MM.1S (cell line): ENCODE data around the gene ATCAY.

Source experiments
- DNase-seq: peaks from one replicate; pipeline ENCODE4 v3.0.0-alpha.2; 2015
- H2AFZ ChIP-seq: fragments of 300-600 bp; sonication (generic); 2 replicates; pipeline ENCODE4 v1.6.0; 2016; ENCODE audit warnings: antibody characterized with exemption, low read length
- H3F3A ChIP-seq: fragments of 300-600 bp; sonication (generic); 2 replicates; pipeline ENCODE4 v1.6.1; 2016; ENCODE audit warnings: mild to moderate bottlenecking, antibody characterized with exemption, low read length, moderate library complexity, mixed read lengths; ENCODE audit not compliant: insufficient read depth
- H3K27ac ChIP-seq: fragments of 300-600 bp; sonication (generic); 2 replicates; pipeline ENCODE4 v1.5.1; 2016; ENCODE audit warnings: mild to moderate bottlenecking, low read length
- H3K27me3 ChIP-seq: fragments of 300-600 bp; sonication (generic); replicated peaks from 2 replicates; pipeline ENCODE4 v1.6.0; 2016; ENCODE audit warnings: low read length; ENCODE audit not compliant: insufficient read depth
- H3K36me3 ChIP-seq: fragments of 300-600 bp; sonication (generic); replicated peaks from 2 replicates; pipeline ENCODE4 v1.6.1; 2016; ENCODE audit warnings: mild to moderate bottlenecking, low read length, mixed read lengths; ENCODE audit not compliant: insufficient read depth
- H3K4me1 ChIP-seq: fragments of 300-600 bp; sonication (generic); 2 replicates; pipeline ENCODE4 v1.6.1; 2016; ENCODE audit warnings: low read length, mixed read lengths
- H3K4me2 ChIP-seq: fragments of 300-600 bp; sonication (generic); 2 replicates; pipeline ENCODE4 v1.6.0; 2016; ENCODE audit warnings: low read depth, low read length
- H3K4me3 ChIP-seq: fragments of 300-600 bp; sonication (generic); 2 replicates; pipeline ENCODE4 v1.5.1; 2016; ENCODE audit warnings: low read length, mixed read lengths
- H3K79me2 ChIP-seq: fragments of 300-600 bp; sonication (generic); 2 replicates; pipeline ENCODE4 v1.6.1; 2016; ENCODE audit warnings: mixed run types, low read length, mixed read lengths
- H3K9ac ChIP-seq: fragments of 300-600 bp; sonication (generic); 2 replicates; pipeline ENCODE4 v1.6.1; 2016; ENCODE audit warnings: low read length, mixed read lengths
- H3K9me2 ChIP-seq: fragments of 300-600 bp; sonication (generic); replicated peaks from 2 replicates; pipeline ENCODE4 v1.6.1; 2016; ENCODE audit warnings: mild to moderate bottlenecking, low read length, mixed read lengths; ENCODE audit not compliant: insufficient read depth
- H3K9me3 ChIP-seq: fragments of 300-600 bp; sonication (generic); replicated peaks from 2 replicates; pipeline ENCODE4 v1.6.1; 2016; ENCODE audit warnings: mild to moderate bottlenecking, low read length, mixed read lengths; ENCODE audit not compliant: insufficient read depth
- H4K20me1 ChIP-seq: fragments of 300-600 bp; sonication (generic); 2 replicates; pipeline ENCODE4 v1.6.1; 2016; ENCODE audit warnings: mild to moderate bottlenecking, low read length, moderate library complexity, mixed read lengths; ENCODE audit not compliant: insufficient read depth
- EZH2 ChIP-seq: fragments of 300-600 bp; sonication (generic); optimal IDR thresholded peaks from 2 replicates; pipeline ENCODE3; 2017; ENCODE audit warnings: low read depth, mild to moderate bottlenecking, antibody characterized with exemption, low read length, mixed read lengths
- EZH2phosphoT487 ChIP-seq: fragments of 300-600 bp; sonication (generic); IDR thresholded peaks from 2 replicates; pipeline ENCODE4 v1.6.1; 2018; ENCODE audit warnings: antibody characterized with exemption, low read length
- TF ChIP-seq, protein P1 (sequence below): fragments of 300-600 bp; sonication (generic); IDR thresholded peaks from 2 replicates; pipeline ENCODE4 v1.5.1; 2016; ENCODE audit warnings: antibody characterized with exemption, low read length, mixed read lengths

ATCAY gene

DNA sequence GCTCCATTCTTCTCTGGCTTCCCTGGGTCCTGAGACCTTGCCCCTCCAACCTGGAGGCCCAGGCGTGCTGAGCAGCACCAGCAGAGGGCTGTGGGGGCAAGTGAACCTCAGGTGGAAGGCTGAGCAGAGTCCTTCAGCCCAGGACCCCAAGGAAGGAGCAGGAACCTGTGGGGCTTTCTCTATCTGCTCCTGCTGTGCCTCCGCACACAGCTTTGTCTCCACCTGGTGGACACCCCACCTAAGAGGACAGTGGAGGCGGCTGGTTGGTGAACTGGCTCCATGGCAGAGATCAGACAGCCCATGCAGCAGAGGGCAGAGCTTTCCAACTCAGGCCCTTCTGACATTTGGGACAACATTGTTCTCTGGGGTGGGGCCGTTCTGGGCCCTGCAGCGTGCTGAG lies 31.4 kb upstream of the ATCAY start:
- Histone ChIP-seq H4K20me1 (no peaks in the 10 kb centered on the region), H3K9me3 (no peaks in the 10 kb centered on the region), H3K36me3 (no peaks in the 10 kb centered on the region), H2AFZ (no peak overlapping the region), H3K9ac (no peak overlapping the region), H3K4me2 (no peak overlapping the region), H3K27me3 (peaks cover 97% of the 10 kb centered on the region), H3K27ac (no peak overlapping the region), H3K4me3 (no peak overlapping the region), H3F3A (no peaks in the 10 kb centered on the region), H3K9me2 (no peaks in the 10 kb centered on the region), H3K79me2 (no peaks in the 10 kb centered on the region), H3K4me1 (no peaks in the 10 kb centered on the region)
- DNase-seq: peak; percentile 54
- no peak for TF ChIP-seq EZH2phosphoT487
- TF ChIP-seq, protein P1, sequence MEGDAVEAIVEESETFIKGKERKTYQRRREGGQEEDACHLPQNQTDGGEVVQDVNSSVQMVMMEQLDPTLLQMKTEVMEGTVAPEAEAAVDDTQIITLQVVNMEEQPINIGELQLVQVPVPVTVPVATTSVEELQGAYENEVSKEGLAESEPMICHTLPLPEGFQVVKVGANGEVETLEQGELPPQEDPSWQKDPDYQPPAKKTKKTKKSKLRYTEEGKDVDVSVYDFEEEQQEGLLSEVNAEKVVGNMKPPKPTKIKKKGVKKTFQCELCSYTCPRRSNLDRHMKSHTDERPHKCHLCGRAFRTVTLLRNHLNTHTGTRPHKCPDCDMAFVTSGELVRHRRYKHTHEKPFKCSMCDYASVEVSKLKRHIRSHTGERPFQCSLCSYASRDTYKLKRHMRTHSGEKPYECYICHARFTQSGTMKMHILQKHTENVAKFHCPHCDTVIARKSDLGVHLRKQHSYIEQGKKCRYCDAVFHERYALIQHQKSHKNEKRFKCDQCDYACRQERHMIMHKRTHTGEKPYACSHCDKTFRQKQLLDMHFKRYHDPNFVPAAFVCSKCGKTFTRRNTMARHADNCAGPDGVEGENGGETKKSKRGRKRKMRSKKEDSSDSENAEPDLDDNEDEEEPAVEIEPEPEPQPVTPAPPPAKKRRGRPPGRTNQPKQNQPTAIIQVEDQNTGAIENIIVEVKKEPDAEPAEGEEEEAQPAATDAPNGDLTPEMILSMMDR: peak; percentile 80

DNA sequence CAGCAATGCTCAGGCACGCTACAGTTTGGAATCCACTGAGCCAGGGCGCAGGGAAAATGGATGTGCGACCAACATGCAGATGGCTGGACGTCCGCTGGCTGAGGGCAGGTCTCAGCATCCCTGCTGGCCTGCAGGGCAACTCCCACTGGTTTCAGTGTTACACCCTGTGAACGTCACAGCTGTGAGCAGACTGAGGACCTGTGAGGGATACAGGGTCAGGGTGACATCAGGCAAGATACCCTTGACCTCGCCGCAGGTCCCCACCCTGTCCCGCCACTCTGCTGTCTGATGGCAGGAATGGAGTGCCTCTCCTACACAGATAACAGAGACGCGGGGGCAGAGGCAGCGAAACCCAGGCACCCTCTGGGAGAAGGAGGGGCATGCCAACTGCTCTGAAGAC lies 30.7 kb upstream of the ATCAY start:
- no peak for DNase-seq
- Histone ChIP-seq H3K4me3 (no peak overlapping the region), H3K9me3 (no peaks in the 10 kb centered on the region), H3K27ac (no peak overlapping the region), H3K4me1 (no peaks in the 10 kb centered on the region), H3K79me2 (no peaks in the 10 kb centered on the region), H3K9ac (no peak overlapping the region), H4K20me1 (no peaks in the 10 kb centered on the region), H2AFZ (no peak overlapping the region), H3K9me2 (no peaks in the 10 kb centered on the region), H3F3A (no peaks in the 10 kb centered on the region), H3K4me2 (no peak overlapping the region), H3K36me3 (no peaks in the 10 kb centered on the region), H3K27me3 (peaks cover 96% of the 10 kb centered on the region)
- TF ChIP-seq, protein P1: no peak
- no peak for TF ChIP-seq EZH2phosphoT487
- no peak for TF ChIP-seq EZH2

DNA sequence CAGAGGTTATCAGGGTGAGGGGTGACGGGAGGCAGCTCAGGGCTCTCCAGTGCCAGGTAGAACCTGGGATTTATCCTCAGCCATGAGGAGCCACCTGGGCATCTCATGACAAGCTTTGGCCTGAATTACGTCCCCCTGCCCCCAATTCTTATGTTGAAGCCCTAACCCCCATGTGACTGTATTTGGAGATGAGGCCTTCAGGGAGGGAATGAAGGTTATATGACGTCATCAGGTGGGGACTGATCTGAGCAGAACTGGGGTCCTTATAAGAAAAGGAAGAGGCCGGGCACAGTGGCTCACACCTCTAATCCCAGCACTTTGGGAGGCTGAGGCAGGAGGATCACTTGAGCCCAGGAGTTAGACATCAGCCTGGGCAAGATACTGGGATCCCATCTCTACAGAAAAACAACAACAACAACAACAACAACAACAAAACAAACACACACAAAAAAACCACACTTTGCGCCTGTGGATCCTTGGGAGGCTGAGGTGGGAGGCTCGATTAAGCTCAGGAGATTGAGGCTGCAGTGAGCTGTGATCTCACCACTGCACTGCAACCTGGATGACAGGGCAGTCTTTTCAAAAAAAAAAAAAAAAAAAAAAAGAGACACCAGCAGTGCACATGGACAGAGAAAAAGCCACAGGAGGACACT lies 30.0 kb upstream of the ATCAY start:
- H3K27ac ChIP-seq: no peak overlapping the region
- no peaks in the 10 kb centered on the region for H3K4me1 ChIP-seq
- H3K9ac ChIP-seq: no peak overlapping the region
- H3K9me3 ChIP-seq: no peaks in the 10 kb centered on the region
- no peaks in the 10 kb centered on the region for H3F3A ChIP-seq
- no peak overlapping the region for H3K4me2 ChIP-seq
- H3K36me3 ChIP-seq: no peaks in the 10 kb centered on the region
- no peak for DNase-seq
- no peak overlapping the region for H3K4me3 ChIP-seq
- no peak overlapping the region for H2AFZ ChIP-seq
- peaks cover 96% of the 10 kb centered on the region for H3K27me3 ChIP-seq
- TF ChIP-seq, protein P1: no peak
- no peak for TF ChIP-seq EZH2phosphoT487
- no peaks in the 10 kb centered on the region for H3K9me2 ChIP-seq
- H4K20me1 ChIP-seq: no peaks in the 10 kb centered on the region
- H3K79me2 ChIP-seq: no peaks in the 10 kb centered on the region
